Measurements from ENCODE around the gene SORBS1.

DNA sequence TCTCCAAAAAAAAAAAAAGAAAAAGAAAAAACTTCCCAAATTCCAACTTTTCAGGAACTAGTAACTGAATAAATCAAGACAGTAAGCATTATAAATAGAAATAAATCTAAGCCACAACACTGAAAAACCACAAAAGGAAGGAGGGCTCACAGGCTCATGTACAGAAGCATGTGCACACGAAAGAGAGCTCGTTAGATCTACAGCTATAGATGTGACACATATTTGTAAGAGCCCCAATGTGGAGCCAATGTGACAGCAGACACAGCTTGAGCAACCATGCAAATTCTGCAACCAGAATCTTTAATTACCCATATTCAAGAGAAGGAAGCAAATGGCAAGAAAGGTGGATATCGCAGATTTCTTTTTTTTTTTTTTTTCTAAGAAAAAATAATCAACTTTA is 94.7 kb downstream of the SORBS1 start:
- TF ChIP-seq, protein P1, sequence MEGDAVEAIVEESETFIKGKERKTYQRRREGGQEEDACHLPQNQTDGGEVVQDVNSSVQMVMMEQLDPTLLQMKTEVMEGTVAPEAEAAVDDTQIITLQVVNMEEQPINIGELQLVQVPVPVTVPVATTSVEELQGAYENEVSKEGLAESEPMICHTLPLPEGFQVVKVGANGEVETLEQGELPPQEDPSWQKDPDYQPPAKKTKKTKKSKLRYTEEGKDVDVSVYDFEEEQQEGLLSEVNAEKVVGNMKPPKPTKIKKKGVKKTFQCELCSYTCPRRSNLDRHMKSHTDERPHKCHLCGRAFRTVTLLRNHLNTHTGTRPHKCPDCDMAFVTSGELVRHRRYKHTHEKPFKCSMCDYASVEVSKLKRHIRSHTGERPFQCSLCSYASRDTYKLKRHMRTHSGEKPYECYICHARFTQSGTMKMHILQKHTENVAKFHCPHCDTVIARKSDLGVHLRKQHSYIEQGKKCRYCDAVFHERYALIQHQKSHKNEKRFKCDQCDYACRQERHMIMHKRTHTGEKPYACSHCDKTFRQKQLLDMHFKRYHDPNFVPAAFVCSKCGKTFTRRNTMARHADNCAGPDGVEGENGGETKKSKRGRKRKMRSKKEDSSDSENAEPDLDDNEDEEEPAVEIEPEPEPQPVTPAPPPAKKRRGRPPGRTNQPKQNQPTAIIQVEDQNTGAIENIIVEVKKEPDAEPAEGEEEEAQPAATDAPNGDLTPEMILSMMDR (conservative IDR thresholded peaks at IDR 0.05; ENCODE audit: low read depth, low read length), result no peak
- TF ChIP-seq EZH2 (IDR thresholded peaks at IDR 0.05; ENCODE audit: low read length, unreplicated experiment), result no peak
